ENCODE measurements around the gene MMUT.
"Not testable (repeated sequence)": the region's sequence is repeated elsewhere in the genome, so short reads cannot be mapped to it uniquely, and the experiment has no call there.

MMUT gene

DNA sequence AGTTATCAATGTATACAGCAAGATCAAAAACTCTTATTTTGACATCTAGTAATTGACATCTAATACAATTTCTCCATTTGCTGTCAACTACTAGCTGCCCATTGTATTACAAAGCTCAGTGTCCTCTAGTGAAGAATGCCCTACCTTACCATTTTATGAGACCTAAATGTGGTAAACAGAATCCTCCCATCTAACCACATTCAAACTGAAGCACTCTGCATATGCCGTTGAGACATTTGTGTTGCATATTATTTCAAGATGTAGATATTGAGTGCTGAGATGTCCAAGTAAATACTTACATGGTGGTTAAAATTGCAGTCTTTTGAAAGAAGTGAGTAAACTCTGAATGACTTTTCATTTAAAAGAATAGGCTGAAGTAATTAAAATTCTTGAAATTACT is 36.1 kb upstream of the MMUT start:
- Histone ChIP-seq H3K36me3 (peaks cover 0 to 9% (median 0%) of the 10 kb centered on the region in 3 donors), H3K4me1 (no peaks in the 10 kb centered on the region), H3K4me3 (no peak overlapping the region), H3K9me3 (no peaks in the 10 kb centered on the region), H3K27me3 (no peaks in the 10 kb centered on the region), H3K27ac (no peak overlapping the region)
- intact Hi-C loops (cut with DNase I; ENCODE audit: low total_unique reads): no loop called here
- TF ChIP-seq, protein P1, sequence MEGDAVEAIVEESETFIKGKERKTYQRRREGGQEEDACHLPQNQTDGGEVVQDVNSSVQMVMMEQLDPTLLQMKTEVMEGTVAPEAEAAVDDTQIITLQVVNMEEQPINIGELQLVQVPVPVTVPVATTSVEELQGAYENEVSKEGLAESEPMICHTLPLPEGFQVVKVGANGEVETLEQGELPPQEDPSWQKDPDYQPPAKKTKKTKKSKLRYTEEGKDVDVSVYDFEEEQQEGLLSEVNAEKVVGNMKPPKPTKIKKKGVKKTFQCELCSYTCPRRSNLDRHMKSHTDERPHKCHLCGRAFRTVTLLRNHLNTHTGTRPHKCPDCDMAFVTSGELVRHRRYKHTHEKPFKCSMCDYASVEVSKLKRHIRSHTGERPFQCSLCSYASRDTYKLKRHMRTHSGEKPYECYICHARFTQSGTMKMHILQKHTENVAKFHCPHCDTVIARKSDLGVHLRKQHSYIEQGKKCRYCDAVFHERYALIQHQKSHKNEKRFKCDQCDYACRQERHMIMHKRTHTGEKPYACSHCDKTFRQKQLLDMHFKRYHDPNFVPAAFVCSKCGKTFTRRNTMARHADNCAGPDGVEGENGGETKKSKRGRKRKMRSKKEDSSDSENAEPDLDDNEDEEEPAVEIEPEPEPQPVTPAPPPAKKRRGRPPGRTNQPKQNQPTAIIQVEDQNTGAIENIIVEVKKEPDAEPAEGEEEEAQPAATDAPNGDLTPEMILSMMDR (IDR thresholded peaks at IDR 0.05): no peak
- no peak for DNase-seq

DNA sequence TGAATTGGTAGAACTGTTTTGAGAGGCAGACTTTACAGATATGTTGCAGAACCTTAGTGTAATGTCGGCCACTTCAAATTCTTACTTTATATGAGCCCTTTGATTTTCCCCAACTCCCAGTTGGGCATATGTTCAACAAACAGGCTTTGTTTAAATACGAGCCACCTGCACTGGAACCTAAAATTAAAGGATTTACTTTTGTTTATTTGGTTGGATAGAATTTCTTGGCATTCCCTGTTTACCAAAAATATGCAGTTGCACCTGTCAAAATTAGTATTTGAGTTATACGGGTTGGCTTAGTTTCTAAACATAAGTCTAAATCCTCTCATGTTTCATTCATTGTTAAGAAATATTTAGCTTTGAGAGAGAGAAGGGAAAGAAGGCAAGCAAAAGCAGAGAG is 34.3 kb upstream of the MMUT start:
- DNase-seq: no peak

DNA sequence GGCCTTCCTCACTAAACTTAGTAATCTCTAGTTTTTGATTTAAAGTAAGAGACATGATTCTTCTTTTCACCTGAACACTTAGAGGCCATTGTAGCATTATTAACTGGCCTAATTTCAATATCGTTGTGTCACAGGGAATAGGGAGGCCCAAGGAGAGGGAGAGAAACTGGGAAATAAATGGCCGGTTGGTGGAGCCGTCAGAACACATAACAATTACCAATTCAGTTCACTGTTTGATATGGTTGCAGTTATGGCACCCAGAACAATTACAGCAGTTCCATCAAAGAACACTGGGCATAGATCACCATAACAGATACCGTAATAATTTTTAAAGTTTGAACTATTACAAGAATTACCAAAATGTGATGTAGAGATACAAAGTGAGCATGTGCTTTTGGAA is 27.6 kb upstream of the MMUT start:
- Histone ChIP-seq H3K9me3 (no peaks in the 10 kb centered on the region), H3K36me3 (peaks cover 13 to 42% (median 32%) of the 10 kb centered on the region in 3 donors), H3K27me3 (no peaks in the 10 kb centered on the region), H3K4me3 (no peak overlapping the region), H3K27ac (no peak overlapping the region), H3K4me1 (no peaks in the 10 kb centered on the region)
- intact Hi-C loops (cut with DNase I; ENCODE audit: low total_unique reads): no loop called here
- DNase-seq: no peak
- TF ChIP-seq, protein P1 (IDR thresholded peaks at IDR 0.05): no peak

More for the DNA sequence above, 34.3 kb upstream of the MMUT start:
- Histone ChIP-seq H3K4me3 (no peak overlapping the region), H3K27ac (no peak overlapping the region), H3K9me3 (no peaks in the 10 kb centered on the region), H3K4me1 (no peaks in the 10 kb centered on the region), H3K36me3 (peaks cover 0 to 17% (median 4%) of the 10 kb centered on the region in 3 donors), H3K27me3 (no peaks in the 10 kb centered on the region)
- TF ChIP-seq, protein P1 (IDR thresholded peaks at IDR 0.05): no peak
- intact Hi-C loops (cut with DNase I; ENCODE audit: low total_unique reads): no loop called here

DNA sequence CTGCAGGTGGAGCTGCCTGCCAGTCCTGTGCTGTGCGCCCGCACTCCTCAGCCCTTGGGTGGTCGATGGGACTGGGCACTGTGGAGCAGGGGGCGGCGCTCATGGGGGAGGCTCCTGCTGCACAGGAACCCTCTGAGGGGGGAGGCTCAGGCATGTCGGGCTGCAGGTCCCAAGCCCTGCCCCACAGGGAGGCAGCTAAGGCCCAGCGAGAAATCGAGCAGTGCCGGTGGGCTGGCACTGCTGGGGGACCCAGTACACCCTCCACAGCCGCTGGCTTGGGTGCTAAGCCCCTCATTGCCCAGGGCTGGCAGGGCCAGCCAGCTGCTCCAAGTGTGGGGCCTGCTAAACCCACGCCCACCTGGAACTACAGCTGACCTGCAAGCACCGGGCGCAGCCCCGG is 20.3 kb upstream of the MMUT start:
- DNase-seq; H3K4me3 ChIP-seq; H3K9me3 ChIP-seq; H3K27ac ChIP-seq; intact Hi-C loops (cut with DNase I; ENCODE audit: low total_unique reads); H3K4me1 ChIP-seq; H3K27me3 ChIP-seq: not testable (repeated sequence)
- H3K36me3 ChIP-seq: peaks cover 0 to 20% (median 6%) of the 10 kb centered on the region in 3 donors

DNA sequence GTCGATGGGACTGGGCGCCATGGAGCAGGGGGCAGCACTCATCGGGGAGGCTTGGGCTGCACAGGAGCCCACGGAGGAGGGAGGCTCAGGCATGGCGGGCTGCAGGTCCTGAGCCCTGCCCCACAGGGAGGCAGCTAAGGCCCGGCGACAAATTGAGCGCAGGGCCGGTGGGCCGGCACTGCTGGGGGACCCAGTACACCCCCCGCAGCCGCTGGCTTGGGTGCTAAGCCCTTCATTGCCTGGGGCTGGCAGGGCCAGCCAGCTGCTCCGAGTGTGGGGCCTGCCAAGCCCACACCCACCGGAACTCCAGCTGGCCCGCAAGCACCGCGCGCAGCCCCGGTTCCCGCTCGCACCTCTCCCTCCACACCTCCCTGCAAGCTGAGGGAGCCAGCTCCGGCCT is 18.8 kb upstream of the MMUT start:
- H3K4me3 ChIP-seq; H3K4me1 ChIP-seq; H3K27me3 ChIP-seq; H3K27ac ChIP-seq; H3K9me3 ChIP-seq; intact Hi-C loops (cut with DNase I; ENCODE audit: low total_unique reads); DNase-seq: not testable (repeated sequence)
- H3K36me3 ChIP-seq: peaks cover 0 to 20% (median 4%) of the 10 kb centered on the region in 3 donors

DNA sequence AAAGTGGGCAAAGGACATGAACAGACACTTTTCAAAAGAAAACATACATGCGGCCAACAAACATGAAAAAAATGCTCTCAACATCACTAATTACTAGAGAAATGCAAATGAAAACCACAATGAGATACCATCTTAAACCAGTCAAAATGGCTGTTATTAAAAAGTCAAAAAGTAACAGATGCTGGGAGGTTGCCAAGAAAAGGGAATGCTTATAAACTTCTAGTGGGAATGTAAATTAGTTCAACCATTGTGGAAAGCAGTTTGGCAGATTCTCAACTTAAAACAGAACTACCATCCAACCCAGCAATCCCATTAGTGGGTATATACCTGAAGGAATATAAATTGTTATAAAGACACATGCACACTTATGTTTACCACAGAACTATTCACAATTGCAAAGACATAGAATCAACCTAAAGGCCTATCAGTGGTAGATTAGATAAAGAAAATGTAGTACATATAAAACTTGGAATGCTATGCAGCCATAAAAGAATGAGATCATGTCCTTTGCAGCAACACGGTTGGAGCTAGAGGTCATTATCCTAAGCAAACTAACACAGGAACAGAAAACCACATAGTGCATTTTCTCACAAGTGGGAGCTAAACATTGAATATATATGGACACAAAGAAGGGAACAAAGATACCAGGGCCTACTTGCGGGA is 16.4 kb upstream of the MMUT start:
- Histone ChIP-seq H3K27me3 (no peaks in the 10 kb centered on the region), H3K9me3 (peaks cover 0 to 2% (median 0%) of the 10 kb centered on the region in 3 donors), H3K27ac (no peak overlapping the region), H3K36me3 (peaks cover 0 to 20% (median 4%) of the 10 kb centered on the region in 3 donors), H3K4me1 (no peaks in the 10 kb centered on the region), H3K4me3 (no peak overlapping the region)
- intact Hi-C loops (cut with DNase I; ENCODE audit: low total_unique reads): no loop called here
- TF ChIP-seq, protein P1 (IDR thresholded peaks at IDR 0.05): no peak
- DNase-seq: no peak

DNA sequence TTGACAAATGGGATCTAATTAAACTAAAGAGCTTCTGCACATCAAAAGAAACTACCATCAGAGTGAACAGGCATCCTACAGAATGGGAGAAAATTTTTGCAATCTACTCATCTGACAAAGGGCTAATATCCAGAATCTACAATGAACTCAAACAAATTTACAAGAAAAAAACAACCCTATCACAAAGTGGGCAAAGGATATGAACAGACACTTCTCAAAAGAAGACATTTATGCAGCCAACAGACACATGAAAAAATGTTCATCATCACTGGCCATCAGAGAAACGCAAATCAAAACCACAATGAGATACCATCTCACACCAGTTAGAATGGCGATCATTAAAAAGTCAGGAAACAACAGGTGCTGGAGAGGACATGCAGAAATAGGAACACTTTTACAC is 13.5 kb upstream of the MMUT start:
- intact Hi-C loops (cut with DNase I; ENCODE audit: low total_unique reads); H3K9me3 ChIP-seq; DNase-seq; H3K27me3 ChIP-seq; H3K27ac ChIP-seq; H3K4me3 ChIP-seq; H3K4me1 ChIP-seq: not testable (repeated sequence)
- H3K36me3 ChIP-seq: peaks cover 14 to 18% (median 17%) of the 10 kb centered on the region in 3 donors
